Measurements from ENCODE around the gene VSTM4.

GRCh38 chr10:49153115-49153514, 37.8 kb upstream of the VSTM4 start:
- TF ChIP-seq POLR2A (IDR thresholded peaks at IDR 0.05; ENCODE audit: low read length) (no peak), GATA1 (IDR thresholded peaks at IDR 0.05; ENCODE audit: low read depth, low read length) (no peak)

Measured in erythroblast (primary cell).